Suppressor macrophage (primary cell): Measurements from ENCODE around the gene ZNF234.
"Not testable (repeated sequence)": the region's sequence is repeated elsewhere in the genome, so short reads cannot be mapped to it uniquely, and the experiment has no call there.

Source experiments
- DNase-seq, 4 experiments: peaks; one replicate each; pipeline ENCODE4 v3.0.0-alpha.2; 2020 to 2022

Gene ZNF234

GRCh38 chr19:44182145-44182544 lies 40.8 kb downstream of the ZNF234 start:
- DNase-seq, result no peak

- no peak for DNase-seq
These were observed 48.7 kb downstream of the ZNF234 start for GRCh38 chr19:44190020-44190419.

GRCh38 chr19:44192127-44192526 lies 50.8 kb downstream of the ZNF234 start:
- no peak for DNase-seq

- DNase-seq, result no peak
These were observed 55.4 kb downstream of the ZNF234 start for GRCh38 chr19:44196772-44197171.

GRCh38 chr19:44202470-44202869 lies 61.1 kb downstream of the ZNF234 start:
- no peak for DNase-seq

GRCh38 chr19:44202974-44203373 lies 61.6 kb downstream of the ZNF234 start:
- DNase-seq, result no peak

DNA sequence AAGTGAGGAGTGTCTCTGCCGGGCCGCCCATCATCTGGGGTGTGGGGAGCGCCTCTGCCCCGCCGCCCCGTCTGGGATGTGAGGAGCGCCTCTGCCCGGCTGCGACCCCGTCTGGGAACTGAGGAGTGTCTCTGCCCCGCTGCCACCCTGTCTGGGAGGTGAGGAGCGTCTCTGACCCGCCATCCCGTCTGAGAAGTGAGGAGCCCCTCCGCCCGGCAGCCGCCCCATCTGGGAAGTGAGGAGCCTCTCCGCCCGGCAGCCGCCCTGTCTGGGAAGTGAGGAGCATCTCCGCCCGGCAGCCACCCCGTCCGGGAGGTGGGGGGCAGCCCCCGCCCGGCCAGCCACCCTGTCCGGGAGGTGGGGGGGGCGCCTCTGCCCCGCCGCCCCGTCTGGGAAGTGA lies 62.5 kb downstream of the ZNF234 start:
- not testable (repeated sequence) for DNase-seq

- DNase-seq, result no peak
These were observed 63.4 kb downstream of the ZNF234 start for GRCh38 chr19:44204772-44205171.

DNA sequence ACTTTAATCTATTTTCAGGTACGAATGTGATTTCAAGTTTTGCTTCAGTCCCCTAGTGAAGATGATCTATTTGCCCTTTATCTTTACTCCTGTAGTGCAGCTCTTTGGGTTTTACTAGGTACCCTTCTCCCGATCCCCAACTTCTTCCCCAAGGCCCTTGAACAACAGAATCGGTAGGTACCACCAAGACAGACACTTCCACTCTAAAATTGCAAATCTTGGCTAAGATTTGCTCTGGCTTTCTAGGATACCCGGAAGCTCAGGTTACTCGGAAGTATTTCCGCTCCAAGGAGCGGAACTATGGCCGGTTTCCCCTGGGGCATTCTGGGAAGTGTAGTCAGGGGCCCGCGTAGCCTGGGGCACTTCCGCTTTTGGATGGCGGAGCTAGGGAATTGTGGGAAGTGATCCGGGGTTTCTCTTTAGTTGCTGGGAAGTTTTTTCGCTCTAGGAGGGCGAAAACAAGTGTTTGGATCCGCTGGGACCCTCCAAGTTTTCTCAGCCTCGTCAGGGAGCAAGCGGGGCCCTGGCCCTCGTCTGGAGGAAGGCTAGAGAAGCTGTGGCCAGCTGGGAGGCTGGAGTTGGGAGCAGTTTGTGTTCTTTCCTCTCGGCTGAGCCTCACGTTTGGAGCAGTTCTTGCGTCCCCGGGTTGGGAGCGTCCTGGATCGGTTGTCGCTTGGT lies 65.9 kb downstream of the ZNF234 start:
- DNase-seq, result peak; percentile 94 to 97 (median 96)
